ENCODE data around the gene IVD. TPM values are rescaled to one million over a fixed set of nuclear protein-coding genes. Genes with fewer than 3 reads are reported as not detected.

The IVD gene
- total RNA-seq, 1 experiment from 2014 or later = 93.1 TPM

- no peak overlapping the region for H3T11ph ChIP-seq (ENCODE audit: low read length)
- H4K91ac ChIP-seq (ENCODE audit: insufficient read length, low read depth, low read length) = no peak overlapping the region
- Mint-ChIP-seq H3K4me3 (peak overlapping the region; percentile 65 to 85), H3K36me3 (ENCODE audit: insufficient read depth in 1 of 3, low read depth in 3 of 3) (peaks cover 37 to 53% (median 47%) of the 10 kb centered on the region in 3 experiments; a peak in 6 of 7 replicates), H3K9me3 (no peaks in the 10 kb centered on the region), H3K27ac (peak overlapping the region; percentile 30 to 63 (median 53); a peak in 3 of 7 replicates), H3K4me1 (peaks cover 17 to 22% of the 10 kb centered on the region in 2 experiments), H3K27me3 (ENCODE audit: low read depth) (no peaks in the 10 kb centered on the region)
- H3K23ac ChIP-seq (ENCODE audit: insufficient read length, low read depth, low read length) = no peak overlapping the region
- peaks cover 6% of the 10 kb centered on the region for H3K23me2 ChIP-seq (ENCODE audit: insufficient read length, low read depth, low read length, poor library complexity, severe bottlenecking)
- no peak for TF ChIP-seq CTCF (conservative IDR thresholded peaks at IDR 0.05)
- no peak overlapping the region for H3K4me2 ChIP-seq (ENCODE audit: insufficient read depth, insufficient read length, low read length)
- H2BK120ac ChIP-seq (ENCODE audit: low read depth, low read length, poor library complexity, severe bottlenecking) = no peak overlapping the region
- no peak overlapping the region for H4K8ac ChIP-seq (replicated peaks; ENCODE audit: insufficient read length, low read depth, low read length)
- H3K18ac ChIP-seq (ENCODE audit: insufficient read length, low read depth, low read length) = no peak overlapping the region
- no peak overlapping the region for H2BK5ac ChIP-seq (ENCODE audit: insufficient read length, low read length)
- H3K4me1 ChIP-seq (ENCODE audit: insufficient read depth, low read length) = no peaks in the 10 kb centered on the region; the same call in 1 of the 2 replicates
- DNase-seq = no peak
- H3K79me2 ChIP-seq (ENCODE audit: insufficient read depth, low read length) = peaks cover 3% of the 10 kb centered on the region; the same call in 1 of the 2 replicates
- no peak overlapping the region for H2AFZ ChIP-seq (ENCODE audit: low read length)
- H3K56ac ChIP-seq (ENCODE audit: insufficient read length, low read depth, low read length) = no peak overlapping the region
- 0 out of 2 replicates have a peak overlapping the region, but pooled peaks have one; percentile 65 for H2BK15ac ChIP-seq (ENCODE audit: low read depth, low read length)
- no peaks in the 10 kb centered on the region for H3K9me3 ChIP-seq (ENCODE audit: control insufficient read depth, low read depth, low read length)
- H2BK20ac ChIP-seq (ENCODE audit: low read depth, low read length, poor library complexity, severe bottlenecking) = no peak overlapping the region
- no CpG with 5 or more reads among the region's 8 CpGs for WGBS (ENCODE audit: extremely low coverage, insufficient read length, low lambda C conversion rate)
- H3K14ac ChIP-seq (ENCODE audit: insufficient read depth, low read length) = no peak overlapping the region
- H2AK5ac ChIP-seq (ENCODE audit: insufficient read length, low read length) = no peak overlapping the region
- no peak overlapping the region for H4K5ac ChIP-seq (ENCODE audit: insufficient read length, low read depth, low read length)
- H3K27me3 ChIP-seq (ENCODE audit: insufficient read depth, low read length) = no peaks in the 10 kb centered on the region
- H3K9ac ChIP-seq (ENCODE audit: extremely low read depth, insufficient read length, low read length) = no peak overlapping the region
- no peak overlapping the region for H3K4ac ChIP-seq (ENCODE audit: low read depth, low read length)
- H3K27ac ChIP-seq (ENCODE audit: insufficient read length, low read depth, low read length) = no peak overlapping the region
- no peaks in the 10 kb centered on the region for H4K20me1 ChIP-seq (ENCODE audit: control insufficient read depth, insufficient read depth, insufficient read length)
- H2BK12ac ChIP-seq (ENCODE audit: insufficient read length, low read depth, low read length) = no peak overlapping the region
- peaks cover 7% of the 10 kb centered on the region for H3K79me1 ChIP-seq (ENCODE audit: insufficient read depth, low read depth, low read length, poor library complexity, severe bottlenecking)
These were observed 1.9 kb downstream of the IVD start for GRCh38 chr15:40407330-40407990.
